GM18502 (cell line): Measurements from ENCODE around the gene SHISAL1.

Source experiments
- ATAC-seq: cut with Tn5 transposase; IDR thresholded peaks from one replicate; pipeline ENCODE4 v1.9.1; 2021; ENCODE audit warnings: mild to moderate bottlenecking; ENCODE audit not compliant: unreplicated experiment, poor library complexity

SHISAL1 gene

DNA sequence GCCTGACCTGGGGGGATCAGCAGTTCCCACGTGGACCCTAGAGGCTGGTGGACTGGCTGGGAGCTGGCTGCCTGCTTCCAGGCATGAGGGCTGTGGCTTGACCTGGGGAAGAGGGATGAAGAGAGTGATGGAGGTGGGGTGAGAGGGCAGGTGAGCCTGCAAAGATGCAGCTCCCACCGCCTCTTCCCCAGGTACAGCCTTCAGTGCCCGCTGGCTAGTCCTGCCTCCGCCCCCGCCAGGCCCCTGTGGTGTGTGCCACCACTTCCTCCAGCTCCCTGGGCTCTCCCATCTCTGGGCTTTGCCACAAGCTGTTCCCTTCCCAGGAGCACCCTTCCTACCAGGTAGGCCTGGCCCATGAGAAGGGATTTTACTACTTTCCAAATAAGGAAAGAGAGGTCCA is 112.9 kb downstream of the SHISAL1 start:
- no peak for ATAC-seq

DNA sequence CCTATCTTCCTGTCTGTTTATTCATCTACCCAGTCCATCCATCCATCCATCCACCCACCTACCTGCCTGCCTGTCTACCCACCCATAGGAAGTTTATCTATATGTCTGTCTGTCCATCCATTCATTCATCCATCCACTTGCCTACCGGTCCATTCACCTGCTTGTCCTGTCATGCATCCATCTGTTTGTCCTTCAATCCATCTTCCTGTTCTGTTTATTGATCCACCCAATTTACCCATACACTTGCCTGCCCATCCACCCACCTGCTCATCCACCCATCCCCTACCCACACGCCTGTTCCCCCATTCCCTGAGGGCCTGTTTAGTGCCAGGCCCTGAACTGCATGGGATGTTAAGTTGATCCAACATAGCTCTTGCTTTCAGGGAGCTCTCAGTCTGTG is 113.6 kb downstream of the SHISAL1 start:
- no peak for ATAC-seq

DNA sequence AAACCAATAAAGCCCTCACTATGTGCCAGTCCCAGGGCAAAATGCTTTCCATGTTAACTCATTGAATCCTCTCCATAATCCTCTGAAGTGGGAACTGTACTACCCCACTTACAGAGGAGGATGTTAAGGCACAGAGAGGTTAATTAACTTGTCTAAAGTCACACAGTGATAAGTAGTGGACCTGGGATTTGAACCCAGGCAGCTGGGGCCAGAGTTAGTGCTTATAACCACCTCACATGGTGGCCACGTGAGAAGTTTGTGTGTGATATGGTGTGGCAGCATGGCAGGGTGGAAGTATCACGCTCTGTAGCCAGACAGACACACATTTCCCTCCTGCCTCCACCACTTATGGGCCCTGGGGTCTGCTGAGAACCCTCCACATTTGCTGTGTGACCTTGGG is 115.5 kb downstream of the SHISAL1 start:
- ATAC-seq = no peak

DNA sequence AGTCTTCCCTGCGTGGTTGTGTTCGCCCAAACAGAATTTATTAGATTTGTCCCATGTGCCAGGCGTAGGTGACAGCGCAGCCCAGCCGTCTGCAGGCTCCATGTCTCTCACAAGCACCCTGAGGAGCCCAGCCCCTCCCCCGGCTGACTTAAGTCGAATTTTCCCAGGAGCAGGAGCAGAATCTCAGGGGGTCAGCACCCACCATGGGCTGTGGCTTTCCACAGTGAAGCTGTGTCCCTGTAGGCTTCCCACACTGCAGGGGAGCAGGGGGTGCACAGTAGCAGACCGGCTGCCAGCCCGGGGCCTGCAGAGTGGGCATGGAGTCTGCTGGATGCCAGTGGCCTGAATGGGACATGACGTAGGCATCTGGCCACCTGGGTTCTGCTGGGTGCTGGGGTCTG is 116.0 kb downstream of the SHISAL1 start:
- ATAC-seq = no peak

DNA sequence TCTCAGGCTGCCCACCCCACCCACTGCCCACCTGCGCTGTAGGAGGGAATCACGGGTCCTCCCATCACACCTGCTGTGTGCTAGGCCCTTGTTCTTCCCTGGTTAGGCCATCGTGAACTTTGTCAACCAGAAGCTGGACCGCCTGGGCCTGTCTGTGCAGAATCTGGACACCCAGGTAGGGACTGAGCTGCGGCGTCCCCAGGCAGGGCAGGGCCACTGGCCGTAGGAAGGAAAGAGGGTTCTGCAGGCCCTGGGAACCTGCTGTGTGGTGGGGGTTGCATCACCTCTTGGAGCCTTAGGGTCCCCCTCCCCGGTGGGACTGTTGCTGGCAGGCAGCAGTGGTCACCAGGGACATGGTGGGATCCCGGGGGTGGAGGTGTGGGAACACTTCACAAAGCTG is 116.5 kb downstream of the SHISAL1 start:
- no peak for ATAC-seq

DNA sequence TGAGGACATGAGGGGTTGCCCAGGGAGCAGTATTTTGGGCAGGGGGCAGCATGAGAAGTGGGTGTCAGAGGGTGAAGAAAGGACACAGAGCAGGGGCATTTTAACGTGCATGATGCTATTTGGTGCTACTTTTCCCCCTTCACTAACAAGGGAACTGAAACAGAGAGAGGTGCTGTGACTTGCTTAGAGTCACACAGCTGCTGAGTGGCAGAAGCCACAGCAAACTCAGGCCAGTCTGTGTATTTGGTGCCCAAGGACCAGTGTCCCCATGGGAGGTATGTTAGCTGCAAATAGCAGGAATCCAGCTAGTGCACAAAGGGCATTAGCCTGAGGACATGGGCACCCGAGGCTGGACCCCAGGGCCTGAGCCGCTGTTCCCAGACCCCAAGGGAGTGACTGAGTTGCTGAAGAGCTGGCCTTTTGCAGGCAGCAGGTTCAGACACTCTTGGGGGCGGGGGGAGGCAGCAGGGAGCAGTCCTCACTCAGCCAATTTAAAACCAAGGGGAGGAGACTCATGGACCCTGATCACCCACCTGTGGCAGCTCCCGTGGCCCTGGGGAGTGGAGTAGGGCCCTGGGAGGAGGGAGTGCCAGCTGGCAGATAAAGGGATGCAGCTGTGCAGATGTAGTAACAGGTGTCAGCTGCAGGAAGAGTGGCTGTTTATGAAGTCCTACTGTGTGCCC is 117.4 kb downstream of the SHISAL1 start:
- ATAC-seq = no peak

DNA sequence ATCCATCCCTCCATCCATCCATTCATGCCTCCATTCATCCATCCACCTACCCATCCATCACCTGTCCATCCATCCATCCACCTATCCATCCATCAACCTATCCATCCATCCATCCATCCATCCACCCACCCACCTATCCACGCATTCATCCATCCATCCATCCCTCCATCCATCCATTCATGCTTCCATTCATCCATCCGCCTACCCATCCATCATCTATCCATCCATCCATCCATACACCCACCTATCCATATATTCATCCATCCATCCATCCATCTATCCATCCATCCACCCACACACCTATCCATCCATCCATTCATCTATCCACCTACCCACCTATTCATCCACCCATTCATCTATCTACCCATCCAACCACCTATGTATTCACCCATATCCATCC is 118.2 kb downstream of the SHISAL1 start:
- ATAC-seq = no peak
